CD4-positive, alpha-beta T cell treated with Interleukin-17A for 1 hour (primary cell): ENCODE measurements around the gene SCEL.

Experiments
- DNase-seq: peaks from one replicate; pipeline ENCODE4 v3.0.0-alpha.2; 2020

SCEL gene

DNA sequence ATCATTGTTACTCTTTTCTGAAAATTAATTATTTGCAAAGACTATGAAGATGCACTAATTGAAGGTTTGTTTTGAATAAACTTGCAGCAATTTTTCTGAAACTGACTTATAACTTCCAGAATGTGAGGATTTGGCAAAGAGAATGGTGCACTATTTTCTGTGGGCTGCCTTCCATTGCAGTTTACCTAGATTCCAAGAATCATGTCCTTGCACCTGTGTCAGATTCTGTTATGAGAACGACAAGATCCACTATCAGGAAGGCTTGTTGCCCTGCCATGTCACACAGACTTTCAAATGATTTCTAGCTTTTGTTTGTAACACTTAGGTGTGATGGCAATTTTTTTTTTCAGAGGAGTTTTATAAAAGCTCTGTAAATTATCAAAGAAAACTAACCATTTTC, 156.4 kb downstream of the SCEL start:
- DNase-seq, result no peak

DNA sequence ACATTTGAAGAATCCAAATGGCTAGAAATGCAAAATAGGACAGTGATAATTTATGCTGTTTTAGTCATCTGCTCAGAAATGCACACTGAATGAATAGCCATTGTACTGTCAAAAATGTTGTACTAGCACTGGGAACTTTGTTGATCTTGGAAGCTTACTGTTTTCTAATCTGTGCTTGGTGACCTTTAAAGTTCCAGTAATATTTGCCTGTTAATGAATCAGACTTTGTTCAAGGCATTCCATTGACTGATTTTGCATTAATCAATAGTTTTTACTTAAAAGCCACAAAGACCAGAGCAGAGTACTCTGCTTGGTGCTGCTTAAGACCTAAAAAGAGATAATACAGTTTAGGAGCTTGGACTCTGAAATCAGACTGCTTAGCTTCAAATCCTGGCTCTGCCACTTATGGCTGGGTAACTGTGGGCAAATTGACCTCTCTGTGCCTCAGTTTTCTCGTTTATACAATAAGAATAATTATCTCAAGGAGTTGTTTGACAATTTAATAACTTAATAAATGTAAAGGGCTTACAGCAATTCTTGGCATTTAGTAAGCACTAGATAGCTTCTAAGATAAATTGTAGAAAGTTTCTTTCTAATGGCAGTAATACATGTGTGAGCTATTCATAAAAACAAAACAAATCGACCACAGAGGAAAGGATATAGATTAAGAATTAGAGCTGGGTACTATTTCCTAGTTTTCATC, 157.4 kb downstream of the SCEL start:
- no peak for DNase-seq

DNA sequence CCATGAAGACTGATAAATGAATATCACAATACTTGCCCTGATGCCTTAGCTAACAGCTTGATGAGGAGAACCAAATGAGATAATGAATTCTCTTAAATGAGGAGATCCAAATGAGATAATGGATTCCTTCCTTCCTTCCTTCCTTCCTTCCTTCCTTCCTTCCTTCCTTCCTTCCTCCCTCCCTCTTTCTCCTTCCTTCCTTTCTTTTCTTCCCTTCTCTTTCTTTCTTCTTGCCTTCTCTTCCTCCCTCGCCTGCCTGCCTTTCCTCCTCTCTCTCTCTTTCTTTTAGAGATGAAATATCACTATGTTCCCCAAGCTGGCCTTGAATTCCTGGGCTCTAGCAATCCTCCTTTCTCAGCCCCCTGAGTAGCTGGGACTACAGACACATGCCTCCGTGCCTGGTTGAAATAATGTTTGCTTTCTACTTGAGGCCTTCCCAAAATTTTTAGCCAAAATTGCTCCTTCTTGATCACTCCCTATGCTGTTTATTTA, 158.0 kb downstream of the SCEL start:
- no peak for DNase-seq
